Measurements from ENCODE around the gene CCR7.

CCR7 gene

GRCh38 chr17:40545660-40546059 is 19.6 kb downstream of the CCR7 start:
- H3K4me3 ChIP-seq (ENCODE audit: low read depth, low read length): no peak overlapping the region
- no peak for TF ChIP-seq CTCF (IDR thresholded peaks at IDR 0.05; ENCODE audit: low read depth, low read length)

- H3K4me3 ChIP-seq (ENCODE audit: low read depth, low read length): no peak overlapping the region
- no peak for TF ChIP-seq CTCF (IDR thresholded peaks at IDR 0.05; ENCODE audit: low read depth, low read length)
Measured at GRCh38 chr17:40542558-40543411, 22.5 kb downstream of the CCR7 start.

GRCh38 chr17:40541873-40542557 is 23.3 kb downstream of the CCR7 start:
- TF ChIP-seq CTCF (IDR thresholded peaks at IDR 0.05; ENCODE audit: low read depth, low read length): no peak
- H3K4me3 ChIP-seq (ENCODE audit: low read depth, low read length): no peak overlapping the region

- no peak overlapping the region for H3K4me3 ChIP-seq (ENCODE audit: low read depth, low read length)
Measured at GRCh38 chr17:40541060-40541872, 24.0 kb downstream of the CCR7 start.

GRCh38 chr17:40540448-40540847 is 24.8 kb downstream of the CCR7 start:
- no peak for TF ChIP-seq CTCF (IDR thresholded peaks at IDR 0.05; ENCODE audit: low read depth, low read length)
- no peak overlapping the region for H3K4me3 ChIP-seq (ENCODE audit: low read depth, low read length)

More at GRCh38 chr17:40541060-40541872, 24.0 kb downstream of the CCR7 start:
- TF ChIP-seq CTCF (IDR thresholded peaks at IDR 0.05; ENCODE audit: low read depth, low read length): no peak

- no peak for TF ChIP-seq CTCF (IDR thresholded peaks at IDR 0.05; ENCODE audit: low read depth, low read length)
Measured at GRCh38 chr17:40539711-40540411, 25.4 kb downstream of the CCR7 start.

More at GRCh38 chr17:40539711-40540411, 25.4 kb downstream of the CCR7 start:
- H3K4me3 ChIP-seq (ENCODE audit: low read depth, low read length): no peak overlapping the region
